SK-N-MC (cell line): ENCODE measurements around the gene PCBP3.

Source experiments
- EZH2 ChIP-seq: fragments of 200-600 bp; sonication (generic); IDR thresholded peaks from one replicate; pipeline ENCODE4 v1.6.1; 2017; ENCODE audit warnings: antibody characterized with exemption
- FOXP2 ChIP-seq: optimal IDR thresholded peaks from 2 replicates; pipeline ENCODE3; 2011; ENCODE audit warnings: mild to moderate bottlenecking, moderate library complexity; ENCODE audit not compliant: insufficient read depth; ENCODE audit errors: extremely low read length, control extremely low read depth
- POLR2AphosphoS5 ChIP-seq: IDR thresholded peaks from 2 replicates; pipeline ENCODE4 v1.6.1; 2012; ENCODE audit warnings: mild to moderate bottlenecking, low read depth, low read length, borderline replicate concordance

- no peak for TF ChIP-seq POLR2AphosphoS5
- no peak for TF ChIP-seq EZH2
- TF ChIP-seq FOXP2 = no peak
Measured at GRCh38 chr21:45756029-45756428, 112.5 kb downstream of the PCBP3 start.
